ENCODE measurements around the gene DTX4. TPM values are rescaled to one million over a fixed set of nuclear protein-coding genes. Genes with fewer than 3 reads are reported as not detected.

Gene DTX4
- total RNA-seq, 1 donor: 4.7 TPM

- no peak for TF ChIP-seq CTCF (IDR thresholded peaks at IDR 0.05; ENCODE audit: insufficient read depth, low read depth, low read length)
- peak; percentile 47 for DNase-seq (ENCODE audit: low read depth)
These were observed 1.4 kb downstream of the DTX4 start for GRCh38 chr11:59173080-59173963.

GRCh38 chr11:59173964-59174663, 2.2 kb downstream of the DTX4 start:
- H3K4me3 ChIP-seq (ENCODE audit: low read depth, low read length): peak overlapping the region; percentile 72
- no peak for TF ChIP-seq CTCF (IDR thresholded peaks at IDR 0.05; ENCODE audit: insufficient read depth, low read depth, low read length)
- peak; percentile 60 for DNase-seq (ENCODE audit: low read depth)

More at GRCh38 chr11:59173080-59173963, 1.4 kb downstream of the DTX4 start:
- H3K4me3 ChIP-seq (ENCODE audit: low read depth, low read length): peak overlapping the region; percentile 72

GRCh38 chr11:59174664-59175033, 2.7 kb downstream of the DTX4 start:
- no peak for TF ChIP-seq CTCF (IDR thresholded peaks at IDR 0.05; ENCODE audit: insufficient read depth, low read depth, low read length)
- DNase-seq (ENCODE audit: low read depth): peak; percentile 55
- H3K4me3 ChIP-seq (ENCODE audit: low read depth, low read length): no peak overlapping the region

GRCh38 chr11:59175091-59175501, 3.2 kb downstream of the DTX4 start:
- no peak overlapping the region for H3K4me3 ChIP-seq (ENCODE audit: low read depth, low read length)
- no peak for TF ChIP-seq CTCF (IDR thresholded peaks at IDR 0.05; ENCODE audit: insufficient read depth, low read depth, low read length)
- no peak for DNase-seq (ENCODE audit: low read depth)

GRCh38 chr11:59176330-59176729, 4.4 kb downstream of the DTX4 start:
- TF ChIP-seq CTCF (IDR thresholded peaks at IDR 0.05; ENCODE audit: insufficient read depth, low read depth, low read length): no peak
- no peak for DNase-seq (ENCODE audit: low read depth)
- H3K4me3 ChIP-seq (ENCODE audit: low read depth, low read length): no peak overlapping the region

GRCh38 chr11:59178402-59178801, 6.5 kb downstream of the DTX4 start:
- no peak overlapping the region for H3K4me3 ChIP-seq (ENCODE audit: low read depth, low read length)
- no peak for TF ChIP-seq CTCF (IDR thresholded peaks at IDR 0.05; ENCODE audit: insufficient read depth, low read depth, low read length)

More at GRCh38 chr11:59178402-59178801, 6.5 kb downstream of the DTX4 start:
- no peak for DNase-seq (ENCODE audit: low read depth)
